Esophagus muscularis mucosa (tissue), 4 donors: ENCODE data around the gene TTC12. TPM values are rescaled to one million over a fixed set of nuclear protein-coding genes. Genes with fewer than 3 reads are reported as not detected.

Experiments
- DNase-seq: peaks from one replicate; pipeline ENCODE4 v3.0.0-alpha.2; 2017; ENCODE audit errors: extremely low spot score
- H3K27ac ChIP-seq, 4 donors: fragments of 200-600 bp; sonication (generic); replicated peaks in 1 of 4; 1 replicate in 3 of 4; 2 replicates in 1 of 4; pipeline ENCODE4 v1.5.1; 2016 to 2019; ENCODE audit warnings: mild to moderate bottlenecking in 1 of 4
- H3K27me3 ChIP-seq, 4 donors: fragments of 200-600 bp; sonication (generic); one replicate each; pipeline versions ENCODE4 v1.5.1 to v1.6.0; 2016 to 2019
- H3K36me3 ChIP-seq, 4 donors: fragments of 200-600 bp; sonication (generic); one replicate each; pipeline ENCODE4 v1.5.1; 2016 to 2019
- H3K4me1 ChIP-seq, 4 donors: fragments of 200-600 bp; sonication (generic); one replicate each; pipeline ENCODE4 v1.5.1; 2016 to 2019
- H3K4me3 ChIP-seq, 4 donors: fragments of 200-600 bp; sonication (generic); 1 replicate in 2 of 4; 2 replicates in 2 of 4; pipeline ENCODE4 v1.5.1; 2016 to 2019; ENCODE audit warnings: mild to moderate bottlenecking in 4 of 4, moderate library complexity in 1 of 4
- H3K9me3 ChIP-seq, 4 donors: fragments of 200-600 bp; sonication (generic); 1 replicate in 3 of 4; 2 replicates in 1 of 4; pipeline ENCODE4 v1.5.1; 2016 to 2019
- CTCF ChIP-seq, 3 experiments: fragments of 200-600 bp in 2 of 3; fragments of 450-650 bp in 1 of 3; sonication (generic) in 2 of 3; IDR thresholded peaks; one replicate each; pipeline ENCODE4 v1.5.1; 2017 to 2019; ENCODE audit warnings: antibody characterized with exemption in 3 of 3, mild to moderate bottlenecking in 2 of 3, moderate library complexity in 1 of 3
- EP300 ChIP-seq: sonication (generic); formaldehyde crosslinking; IDR thresholded peaks from one replicate; pipeline ENCODE4 v1.6.1; 2017; ENCODE audit warnings: antibody characterized with exemption
- POLR2A ChIP-seq: fragments of 450-650 bp; IDR thresholded peaks from one replicate; pipeline ENCODE4 v1.6.1; 2017; ENCODE audit warnings: antibody characterized with exemption, moderate library complexity, mild to moderate bottlenecking, low read depth
- POLR2AphosphoS5 ChIP-seq, 2 donors: sonication (generic); formaldehyde crosslinking; IDR thresholded peaks; one replicate each; pipeline ENCODE4 v1.6.1; 2017; ENCODE audit warnings: antibody characterized with exemption in 2 of 2
- WGBS: methylation state at CpG from one replicate; pipeline ENCODE4 v1.1.5; 2018; 5-methylcytosine and 5-hydroxymethylcytosine counted together
- intact Hi-C: fragments of 100-400 bp; cut with DNase I; formaldehyde crosslinking; loops from one replicate; pipeline ENCODE4 v1.15.1; 2023
- total RNA-seq, 4 donors: library from RNA; depleted of rRNA; stranded (reverse); fragments of >200 nt; gene quantifications; one replicate each; pipeline versions ENCODE4 v1.1.0 to v1.2.1, GENCODE V29; 2016

Gene TTC12
- total RNA-seq, 4 donors from 2014 or later, result 10.4 to 16.2 (median 13.3) TPM

GRCh38 chr11:113394919-113395318 is 80.5 kb downstream of the TTC12 start:
- H3K4me1 ChIP-seq, result no peaks in the 10 kb centered on the region
- no peaks in the 10 kb centered on the region for H3K36me3 ChIP-seq
- DNase-seq, result no peak
- no peaks in the 10 kb centered on the region for H3K9me3 ChIP-seq
- no peak for TF ChIP-seq POLR2A
- no peak for TF ChIP-seq EP300
- H3K4me3 ChIP-seq, result no peak overlapping the region
- H3K27ac ChIP-seq, result no peak overlapping the region
- intact Hi-C loops, result no loop called here
- WGBS, result 94% methylated on average over 8 of the region's 11 CpGs
- peaks cover 0 to 16% (median 0%) of the 10 kb centered on the region in 4 donors for H3K27me3 ChIP-seq

- peaks cover 0 to 7% (median 0%) of the 10 kb centered on the region in 4 donors for H3K27me3 ChIP-seq
- TF ChIP-seq POLR2A (no peak), EP300 (no peak), CTCF (IDR thresholded peaks at IDR 0.05) (no peak), POLR2AphosphoS5 (IDR thresholded peaks at IDR 0.05) (no peak)
- no peak overlapping the region for H3K27ac ChIP-seq
- no peaks in the 10 kb centered on the region for H3K9me3 ChIP-seq
- intact Hi-C loops, result no loop called here
- no peaks in the 10 kb centered on the region for H3K4me1 ChIP-seq
- H3K36me3 ChIP-seq, result no peaks in the 10 kb centered on the region
- no peak for DNase-seq
- 93% methylated on average over 9 of the region's 9 CpGs for WGBS
- no peak overlapping the region for H3K4me3 ChIP-seq
These were observed 81.5 kb downstream of the TTC12 start for GRCh38 chr11:113395782-113396336.

- H3K4me3 ChIP-seq, result no peak overlapping the region
- intact Hi-C loops, result no loop called here
- H3K9me3 ChIP-seq, result no peaks in the 10 kb centered on the region
- H3K27me3 ChIP-seq, result no peaks in the 10 kb centered on the region
- no peaks in the 10 kb centered on the region for H3K36me3 ChIP-seq
- no peak for DNase-seq
- no CpG with 5 or more reads among the region's 1 CpG for WGBS
- TF ChIP-seq EP300, result no peak
- TF ChIP-seq POLR2A, result no peak
- TF ChIP-seq CTCF (IDR thresholded peaks at IDR 0.05), result no peak
- no peak for TF ChIP-seq POLR2AphosphoS5 (IDR thresholded peaks at IDR 0.05)
- no peak overlapping the region for H3K27ac ChIP-seq
- H3K4me1 ChIP-seq, result no peaks in the 10 kb centered on the region
These were observed 82.3 kb downstream of the TTC12 start for GRCh38 chr11:113396690-113397089.

GRCh38 chr11:113397212-113397611 is 82.8 kb downstream of the TTC12 start:
- no peak for TF ChIP-seq EP300
- no peak for TF ChIP-seq POLR2A
- TF ChIP-seq POLR2AphosphoS5 (IDR thresholded peaks at IDR 0.05), result no peak
- no peak for TF ChIP-seq CTCF (IDR thresholded peaks at IDR 0.05)
- no peaks in the 10 kb centered on the region for H3K4me1 ChIP-seq
- no peaks in the 10 kb centered on the region for H3K9me3 ChIP-seq
- H3K27me3 ChIP-seq, result no peaks in the 10 kb centered on the region
- intact Hi-C loops, result no loop called here
- H3K4me3 ChIP-seq, result no peak overlapping the region
- DNase-seq, result no peak
- no peaks in the 10 kb centered on the region for H3K36me3 ChIP-seq
- WGBS, result 80% methylated on average over 4 of the region's 7 CpGs
- no peak overlapping the region for H3K27ac ChIP-seq

- TF ChIP-seq EP300 (no peak), POLR2A (no peak), POLR2AphosphoS5 (IDR thresholded peaks at IDR 0.05) (no peak), CTCF (IDR thresholded peaks at IDR 0.05) (no peak)
- Histone ChIP-seq H3K27me3 (no peaks in the 10 kb centered on the region), H3K36me3 (no peaks in the 10 kb centered on the region), H3K4me3 (no peak overlapping the region), H3K4me1 (no peaks in the 10 kb centered on the region), H3K27ac (no peak overlapping the region), H3K9me3 (no peaks in the 10 kb centered on the region)
- no peak for DNase-seq
- WGBS, result 92% methylated on average over 4 of the region's 4 CpGs
- intact Hi-C loops, result no loop called here
These were observed 83.4 kb downstream of the TTC12 start for GRCh38 chr11:113397821-113398220.
